PC-9 (cell line): ENCODE data around the gene LY6G6D. TPM values are rescaled to one million over a fixed set of nuclear protein-coding genes. Genes with fewer than 3 reads are reported as not detected.

Source experiments
- BruUV-seq: library from RNA; stranded (reverse); fragments of 400-500 nt; replicated peaks from 2 replicates; lab custom pipeline; 2021; lab: Mats Ljungman, UMichigan
- CTCF ChIA-PET: fragments of 300-600 bp; sonication (Branson Sonifier 250); formaldehyde crosslinking; loops from one replicate; lab custom pipeline; 2022; ENCODE audit warnings: antibody characterized with exemption; lab: Charles Lee
- POLR2A ChIA-PET: fragments of 300-600 bp; sonication (Branson Sonifier 250); formaldehyde crosslinking; loops from one replicate; lab custom pipeline; 2022; ENCODE audit warnings: antibody characterized with exemption; ENCODE audit not compliant: unreplicated experiment; lab: Charles Lee
- DNase-seq, 2 experiments: peaks; one replicate each; pipeline versions ENCODE4 v3.0.0 to v3.0.0-alpha.2; 2015 to 2022; ENCODE audit warnings: mixed read lengths in 1 of 2
- H2AFZ ChIP-seq: fragments of 200-600 bp; sonication (generic); 2 replicates; pipeline ENCODE4 v1.8.1; 2017; ENCODE audit warnings: antibody characterized with exemption
- H3F3A ChIP-seq: fragments of 200-600 bp; sonication (generic); 2 replicates; pipeline ENCODE4 v1.8.1; 2017; ENCODE audit warnings: antibody characterized with exemption, mild to moderate bottlenecking, low read depth; ENCODE audit not compliant: insufficient read depth
- H3K27ac ChIP-seq: fragments of 200-600 bp; sonication (generic); 2 replicates; pipeline ENCODE4 v1.6.1; 2016; ENCODE audit warnings: mixed run types
- H3K27me3 ChIP-seq: fragments of 200-600 bp; sonication (generic); 2 replicates; pipeline ENCODE4 v1.6.1; 2016; ENCODE audit warnings: low read depth, mixed run types; ENCODE audit not compliant: insufficient read depth
- H3K36me3 ChIP-seq: fragments of 200-600 bp; sonication (generic); 2 replicates; pipeline ENCODE4 v1.6.1; 2016; ENCODE audit warnings: low read depth, mixed run types
- H3K4me1 ChIP-seq: fragments of 200-600 bp; sonication (generic); replicated peaks from 2 replicates; pipeline ENCODE4 v1.6.1; 2016; ENCODE audit warnings: mixed run types; ENCODE audit not compliant: insufficient read depth
- H3K4me2 ChIP-seq: fragments of 200-600 bp; sonication (generic); 2 replicates; pipeline ENCODE4 v1.6.1; 2017; ENCODE audit warnings: mixed run types
- H3K4me3 ChIP-seq: fragments of 200-600 bp; sonication (generic); 2 replicates; pipeline ENCODE4 v1.6.1; 2016; ENCODE audit warnings: mixed run types
- H3K79me2 ChIP-seq: fragments of 200-600 bp; sonication (generic); 2 replicates; pipeline ENCODE4 v1.6.1; 2017; ENCODE audit warnings: low read depth, mixed run types
- H3K9me2 ChIP-seq: fragments of 200-600 bp; sonication (generic); 2 replicates; pipeline ENCODE4 v1.8.1; 2017; ENCODE audit warnings: mild to moderate bottlenecking; ENCODE audit not compliant: insufficient read depth
- H3K9me3 ChIP-seq: fragments of 200-600 bp; sonication (generic); 2 replicates; pipeline ENCODE4 v1.8.1; 2016; ENCODE audit warnings: low read depth; ENCODE audit not compliant: insufficient read depth
- H4K20me1 ChIP-seq: fragments of 200-600 bp; sonication (generic); 2 replicates; pipeline ENCODE4 v1.8.1; 2017; ENCODE audit not compliant: insufficient read depth
- CTCF ChIP-seq: fragments of 200-600 bp; sonication (generic); conservative IDR thresholded peaks from 2 replicates; pipeline ENCODE4 v1.6.1; 2017; ENCODE audit warnings: mixed run types, antibody characterized with exemption, mild to moderate bottlenecking, moderate library complexity
- EZH2 ChIP-seq: fragments of 200-600 bp; sonication (generic); IDR thresholded peaks from 2 replicates; pipeline ENCODE4 v1.8.0; 2017; ENCODE audit warnings: antibody characterized with exemption, low read depth
- intact Hi-C: fragments of 100-400 bp; cut with micrococcal nuclease; formaldehyde crosslinking; loops from one replicate; pipeline ENCODE4 v1.10.0; 2022; ENCODE audit not compliant: unreplicated experiment
- total RNA-seq: library from RNA; stranded (reverse); gene quantifications from 2 replicates; pipeline ENCODE4 v1.2.3, GENCODE V29; 2021

Gene LY6G6D
- total RNA-seq, 1 experiment from 2014 or later = not detected

GRCh38 chr6:31713465-31713864 lies 1.7 kb upstream of the LY6G6D start:
- DNase-seq = no peak
- Histone ChIP-seq H3K36me3 (no peaks in the 10 kb centered on the region), H3K4me1 (peaks cover 14% of the 10 kb centered on the region), H3K4me2 (no peak overlapping the region), H3K27ac (no peak overlapping the region), H3K9me2 (no peaks in the 10 kb centered on the region), H3F3A (peaks cover 8% of the 10 kb centered on the region; the same call in 1 of the 2 replicates), H3K79me2 (no peaks in the 10 kb centered on the region), H3K27me3 (no peaks in the 10 kb centered on the region), H3K4me3 (no peak overlapping the region), H3K9me3 (no peaks in the 10 kb centered on the region), H4K20me1 (no peaks in the 10 kb centered on the region), H2AFZ (no peak overlapping the region)
- BruUV-seq = no TSS peak
- intact Hi-C loops = no loop called here
- CTCF ChIA-PET = no interaction called here
- POLR2A ChIA-PET = no interaction called here
- no peak for TF ChIP-seq EZH2
- no peak for TF ChIP-seq CTCF

GRCh38 chr6:31713991-31714684 lies 1.0 kb upstream of the LY6G6D start:
- H2AFZ ChIP-seq = peak overlapping the region; percentile 68
- ChIA-PET POLR2A (no interaction called here), CTCF (no interaction called here)
- H3K9me2 ChIP-seq = no peaks in the 10 kb centered on the region
- TF ChIP-seq CTCF = no peak
- TF ChIP-seq EZH2 = no peak
- DNase-seq = no peak
- BruUV-seq = no TSS peak
- H4K20me1 ChIP-seq = no peaks in the 10 kb centered on the region
- H3K27me3 ChIP-seq = no peaks in the 10 kb centered on the region
- H3K79me2 ChIP-seq = no peaks in the 10 kb centered on the region
- no peak overlapping the region for H3K4me3 ChIP-seq
- no peak overlapping the region for H3K27ac ChIP-seq
- H3K36me3 ChIP-seq = no peaks in the 10 kb centered on the region
- H3K4me1 ChIP-seq = peaks cover 20% of the 10 kb centered on the region
- no peaks in the 10 kb centered on the region for H3K9me3 ChIP-seq
- no peak overlapping the region for H3K4me2 ChIP-seq
- H3F3A ChIP-seq = peaks cover 8% of the 10 kb centered on the region; the same call in 1 of the 2 replicates
- intact Hi-C loops = no loop called here

- Histone ChIP-seq H3F3A (peaks cover 27% of the 10 kb centered on the region; the same call in 1 of the 2 replicates), H3K9me2 (no peaks in the 10 kb centered on the region), H3K27ac (no peak overlapping the region), H3K79me2 (no peaks in the 10 kb centered on the region), H3K4me3 (no peak overlapping the region), H3K27me3 (no peaks in the 10 kb centered on the region), H4K20me1 (no peaks in the 10 kb centered on the region), H3K9me3 (no peaks in the 10 kb centered on the region), H3K36me3 (no peaks in the 10 kb centered on the region), H2AFZ (no peak overlapping the region), H3K4me2 (peak overlapping the region; percentile 59), H3K4me1 (peaks cover 42% of the 10 kb centered on the region)
- intact Hi-C loops = no loop called here
- no TSS peak for BruUV-seq
- TF ChIP-seq EZH2 = no peak
- TF ChIP-seq CTCF = no peak
- DNase-seq = no peak
- ChIA-PET POLR2A (no interaction called here), CTCF (no interaction called here)
These were observed 2.5 kb downstream of the LY6G6D start for GRCh38 chr6:31717499-31718222.
